Parathyroid adenoma (tissue), 2 donors: ENCODE results near the gene TMEM54.

Experiments used
- H2AFZ ChIP-seq: fragments of 300-600 bp; sonication (generic); one replicate; pipeline ENCODE4 v1.7.0; 2017; ENCODE audit warnings: antibody characterized with exemption, mild to moderate bottlenecking
- H3K27ac ChIP-seq: fragments of 300-600 bp; sonication (generic); one replicate; pipeline ENCODE4 v1.7.0; 2017
- H3K27me3 ChIP-seq: fragments of 300-600 bp; sonication (generic); one replicate; pipeline ENCODE4 v1.7.0; 2017; ENCODE audit warnings: low read length; ENCODE audit not compliant: control insufficient read depth, insufficient read depth
- H3K36me3 ChIP-seq: fragments of 300-600 bp; sonication (generic); one replicate; pipeline ENCODE4 v1.7.0; 2017; ENCODE audit warnings: low read length; ENCODE audit not compliant: control insufficient read depth, insufficient read depth
- H3K4me1 ChIP-seq: fragments of 300-600 bp; sonication (generic); one replicate; pipeline ENCODE4 v1.7.0; 2017; ENCODE audit warnings: control low read depth
- H3K4me2 ChIP-seq: fragments of 300-600 bp; sonication (generic); one replicate; pipeline ENCODE4 v1.7.0; 2017; ENCODE audit warnings: low read length
- H3K4me3 ChIP-seq: fragments of 300-600 bp; sonication (generic); one replicate; pipeline ENCODE4 v1.7.0; 2017; ENCODE audit warnings: low read depth, low read length
- H3K79me2 ChIP-seq: fragments of 300-600 bp; sonication (generic); one replicate; pipeline ENCODE4 v1.7.0; 2017; ENCODE audit warnings: control low read depth
- H3K9ac ChIP-seq: fragments of 300-600 bp; sonication (generic); one replicate; pipeline ENCODE4 v1.7.0; 2017; ENCODE audit warnings: mild to moderate bottlenecking
- H3K9me3 ChIP-seq: fragments of 300-600 bp; sonication (generic); one replicate; pipeline ENCODE4 v1.7.0; 2017; ENCODE audit warnings: low read length; ENCODE audit not compliant: control insufficient read depth
- TF ChIP-seq, protein P1 (sequence below): fragments of 300-600 bp; sonication (generic); IDR thresholded peaks from one replicate; pipeline ENCODE4 v1.7.0; 2017; ENCODE audit warnings: antibody characterized with exemption, mild to moderate bottlenecking
- donor health status: primary hyperparathyroidism.

The TMEM54 gene

DNA sequence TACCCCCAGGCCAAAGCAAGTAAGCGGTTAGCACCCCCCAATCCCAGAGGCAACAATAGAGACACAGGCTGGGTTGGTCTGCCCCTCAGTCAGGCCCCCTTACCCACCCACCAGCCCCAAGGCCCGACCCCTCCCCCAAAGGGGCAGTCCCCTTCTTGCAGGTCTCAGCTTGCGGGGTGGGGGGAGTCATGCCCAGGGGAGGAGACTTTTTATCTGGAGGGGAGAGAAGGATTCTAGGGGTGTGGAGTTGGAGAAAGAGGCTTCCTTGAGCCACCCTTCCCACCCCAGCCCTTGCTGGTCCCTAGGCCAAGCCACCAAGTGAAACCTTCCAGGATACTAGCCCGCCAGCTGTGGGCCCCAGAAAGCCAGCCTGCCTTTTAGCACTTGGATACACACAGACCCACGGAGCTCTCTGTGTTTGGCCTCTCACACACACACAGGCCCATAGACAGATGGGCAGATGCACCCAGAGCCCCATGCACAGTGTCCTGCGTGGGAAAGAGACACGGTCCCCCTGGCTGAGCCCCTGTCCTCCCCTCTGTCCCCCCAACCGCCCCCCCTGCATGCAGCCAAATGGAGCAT, 7.1 kb downstream of the TMEM54 start:
- TF ChIP-seq, protein P1, sequence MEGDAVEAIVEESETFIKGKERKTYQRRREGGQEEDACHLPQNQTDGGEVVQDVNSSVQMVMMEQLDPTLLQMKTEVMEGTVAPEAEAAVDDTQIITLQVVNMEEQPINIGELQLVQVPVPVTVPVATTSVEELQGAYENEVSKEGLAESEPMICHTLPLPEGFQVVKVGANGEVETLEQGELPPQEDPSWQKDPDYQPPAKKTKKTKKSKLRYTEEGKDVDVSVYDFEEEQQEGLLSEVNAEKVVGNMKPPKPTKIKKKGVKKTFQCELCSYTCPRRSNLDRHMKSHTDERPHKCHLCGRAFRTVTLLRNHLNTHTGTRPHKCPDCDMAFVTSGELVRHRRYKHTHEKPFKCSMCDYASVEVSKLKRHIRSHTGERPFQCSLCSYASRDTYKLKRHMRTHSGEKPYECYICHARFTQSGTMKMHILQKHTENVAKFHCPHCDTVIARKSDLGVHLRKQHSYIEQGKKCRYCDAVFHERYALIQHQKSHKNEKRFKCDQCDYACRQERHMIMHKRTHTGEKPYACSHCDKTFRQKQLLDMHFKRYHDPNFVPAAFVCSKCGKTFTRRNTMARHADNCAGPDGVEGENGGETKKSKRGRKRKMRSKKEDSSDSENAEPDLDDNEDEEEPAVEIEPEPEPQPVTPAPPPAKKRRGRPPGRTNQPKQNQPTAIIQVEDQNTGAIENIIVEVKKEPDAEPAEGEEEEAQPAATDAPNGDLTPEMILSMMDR = no peak
- Histone ChIP-seq H3K36me3 (no peaks in the 10 kb centered on the region), H2AFZ (peak overlapping the region; percentile 70), H3K4me3 (no peak overlapping the region), H3K9ac (no peak overlapping the region), H3K79me2 (no peaks in the 10 kb centered on the region), H3K27ac (no peak overlapping the region), H3K4me2 (no peak overlapping the region), H3K27me3 (no peaks in the 10 kb centered on the region), H3K9me3 (no peaks in the 10 kb centered on the region), H3K4me1 (no peaks in the 10 kb centered on the region)

DNA sequence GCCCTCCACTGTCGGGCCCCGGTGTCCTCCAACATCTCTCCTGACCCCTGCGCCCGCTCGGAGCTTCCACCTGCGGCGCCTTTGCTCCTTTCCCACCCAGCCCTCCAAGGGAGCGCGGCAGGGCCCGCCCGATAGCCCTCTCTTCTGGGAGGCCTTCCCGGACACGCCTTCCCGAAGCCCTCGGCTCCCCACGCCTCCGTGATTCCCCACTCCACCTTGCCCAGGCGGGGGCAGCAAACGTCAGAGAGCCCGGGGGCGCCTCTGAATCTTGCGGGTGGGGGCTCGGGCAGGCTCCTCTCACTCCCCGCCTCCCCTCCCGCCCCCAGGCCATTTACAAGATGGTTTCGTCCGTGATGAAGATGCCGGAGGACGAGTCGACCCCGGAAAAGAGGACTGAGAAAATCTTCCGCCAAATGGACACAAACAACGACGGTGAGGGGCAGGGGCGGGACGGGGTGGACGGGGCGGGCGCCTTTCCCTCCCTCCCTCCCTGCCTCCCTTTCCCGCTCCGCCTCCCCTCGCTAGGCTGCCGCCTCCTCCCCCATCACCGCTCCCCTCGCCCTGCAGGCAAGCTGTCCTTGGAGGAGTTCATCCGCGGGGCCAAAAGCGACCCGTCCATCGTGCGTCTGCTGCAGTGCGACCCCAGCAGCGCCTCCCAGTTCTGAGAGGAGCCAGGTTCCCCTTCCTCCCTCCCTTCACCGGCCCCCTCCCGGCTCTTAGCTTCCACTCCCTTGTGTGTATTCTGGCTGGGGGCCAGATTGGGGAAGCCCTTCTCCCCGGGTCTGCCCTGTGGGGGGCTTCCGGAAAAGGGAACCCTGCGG, 7.8 kb downstream of the TMEM54 start:
- no peak overlapping the region for H3K27ac ChIP-seq
- no peak overlapping the region for H3K9ac ChIP-seq
- H2AFZ ChIP-seq = peak overlapping the region; percentile 70
- TF ChIP-seq, protein P1 = no peak
- H3K9me3 ChIP-seq = no peaks in the 10 kb centered on the region
- no peaks in the 10 kb centered on the region for H3K4me1 ChIP-seq
- H3K4me2 ChIP-seq = peak overlapping the region; percentile 85
- H3K4me3 ChIP-seq = peak overlapping the region; percentile 48
- no peaks in the 10 kb centered on the region for H3K36me3 ChIP-seq
- H3K27me3 ChIP-seq = no peaks in the 10 kb centered on the region
- no peaks in the 10 kb centered on the region for H3K79me2 ChIP-seq

DNA sequence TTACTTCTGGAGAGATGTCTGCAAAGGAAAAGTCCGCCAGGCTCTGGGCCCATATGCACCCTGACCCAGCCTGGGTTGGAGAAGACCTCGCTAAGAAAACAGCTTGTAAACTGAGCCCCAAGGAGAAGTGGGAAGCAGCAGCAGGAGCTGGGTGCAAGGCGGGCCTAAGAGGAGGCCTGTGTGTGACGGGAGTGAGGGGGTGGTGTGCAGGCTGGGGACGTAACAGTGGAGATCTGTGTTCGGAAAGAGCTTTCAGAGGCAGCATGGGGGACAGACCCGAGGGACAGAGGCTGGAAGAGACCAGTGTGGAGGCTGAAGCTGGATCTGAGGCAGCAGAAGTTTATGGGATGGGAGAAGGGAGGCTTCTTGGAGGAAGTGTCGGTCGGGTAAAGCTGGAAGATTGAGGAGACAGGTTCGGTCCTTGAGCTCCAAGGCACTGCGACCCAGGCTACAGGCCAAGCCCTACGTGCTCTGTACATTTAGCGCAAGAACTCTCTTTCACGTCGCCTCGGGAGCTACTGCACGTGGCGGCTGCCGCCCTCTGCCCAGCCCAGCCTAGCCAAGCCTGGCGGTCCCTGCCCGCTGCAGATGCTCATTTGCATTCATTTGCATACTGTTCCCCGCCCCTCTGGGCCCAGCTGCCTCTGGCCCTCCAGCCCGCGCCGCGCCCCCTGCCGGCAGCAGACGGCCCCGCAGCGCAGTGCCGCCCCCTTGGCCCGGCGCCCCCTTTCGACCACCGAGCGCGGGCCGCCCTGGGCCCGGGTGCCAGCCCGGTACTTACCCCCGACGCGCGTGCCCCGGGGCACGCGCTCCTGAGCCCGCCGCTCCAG, 8.6 kb downstream of the TMEM54 start:
- Histone ChIP-seq H3K36me3 (no peaks in the 10 kb centered on the region), H3K9ac (no peak overlapping the region), H3K4me3 (peak overlapping the region; percentile 48), H3K9me3 (no peaks in the 10 kb centered on the region), H3K4me2 (peak overlapping the region; percentile 85), H3K27me3 (no peaks in the 10 kb centered on the region), H3K79me2 (no peaks in the 10 kb centered on the region), H3K27ac (no peak overlapping the region), H3K4me1 (no peaks in the 10 kb centered on the region), H2AFZ (peak overlapping the region; percentile 70)
- TF ChIP-seq, protein P1 = no peak

DNA sequence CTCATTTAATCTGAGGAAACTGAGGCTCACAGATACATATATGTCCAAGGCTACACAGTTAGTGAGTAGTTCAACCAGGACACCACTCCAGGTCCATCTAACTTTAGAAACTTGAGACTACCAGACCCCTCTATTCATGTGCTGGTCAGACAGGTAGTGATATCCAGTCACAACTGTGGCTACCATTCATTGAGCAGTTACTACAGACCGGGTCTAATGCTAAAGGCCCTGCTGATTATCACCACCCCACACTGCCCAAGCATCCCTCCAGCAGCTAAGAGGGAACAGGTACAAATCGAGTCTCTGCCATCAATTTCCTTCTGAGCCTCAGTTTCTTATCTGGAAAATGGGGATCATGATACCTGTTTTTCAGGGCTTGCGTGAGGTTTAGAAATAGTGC, 9.6 kb downstream of the TMEM54 start:
- Histone ChIP-seq H3K9me3 (no peaks in the 10 kb centered on the region), H2AFZ (no peak overlapping the region), H3K27ac (no peak overlapping the region), H3K4me3 (no peak overlapping the region), H3K9ac (no peak overlapping the region), H3K4me2 (no peak overlapping the region), H3K4me1 (no peaks in the 10 kb centered on the region), H3K27me3 (no peaks in the 10 kb centered on the region), H3K36me3 (no peaks in the 10 kb centered on the region), H3K79me2 (no peaks in the 10 kb centered on the region)
- TF ChIP-seq, protein P1 = no peak
